ENCODE data around the gene RRP15. TPM values are rescaled to one million over a fixed set of nuclear protein-coding genes. Genes with fewer than 3 reads are reported as not detected.

Gene RRP15
- total RNA-seq, 1 donor from 2014 or later: 20.3 TPM

- H3K27ac Mint-ChIP-seq (ENCODE audit: unreplicated experiment): peak overlapping the region; percentile 58
- no peaks in the 10 kb centered on the region for H3K9me3 Mint-ChIP-seq (ENCODE audit: unreplicated experiment)
- peaks cover 80% of the 10 kb centered on the region for H3K4me1 Mint-ChIP-seq (ENCODE audit: unreplicated experiment)
- no peak for TF ChIP-seq CTCF (IDR thresholded peaks at IDR 0.05)
- no peak for DNase-seq (ENCODE audit: extremely low spot score, unreplicated experiment)
- H3K36me3 Mint-ChIP-seq (ENCODE audit: unreplicated experiment): peaks cover 29% of the 10 kb centered on the region
- H3K4me3 Mint-ChIP-seq (ENCODE audit: unreplicated experiment): no peak overlapping the region
- H3K27me3 Mint-ChIP-seq (ENCODE audit: unreplicated experiment): no peaks in the 10 kb centered on the region
These were observed 84.8 kb downstream of the RRP15 start for GRCh38 chr1:218369688-218370511.

- no peak for TF ChIP-seq CTCF (IDR thresholded peaks at IDR 0.05)
- DNase-seq (ENCODE audit: extremely low spot score, unreplicated experiment): no peak
- Mint-ChIP-seq H3K4me3 (ENCODE audit: unreplicated experiment) (peak overlapping the region; percentile 10), H3K9me3 (ENCODE audit: unreplicated experiment) (no peaks in the 10 kb centered on the region), H3K36me3 (ENCODE audit: unreplicated experiment) (peaks cover 27% of the 10 kb centered on the region), H3K4me1 (ENCODE audit: unreplicated experiment) (peaks cover 83% of the 10 kb centered on the region), H3K27me3 (ENCODE audit: unreplicated experiment) (no peaks in the 10 kb centered on the region), H3K27ac (ENCODE audit: unreplicated experiment) (peak overlapping the region; percentile 85)
These were observed 87.0 kb downstream of the RRP15 start for GRCh38 chr1:218371927-218372672.

GRCh38 chr1:218374401-218375353 is 89.6 kb downstream of the RRP15 start:
- DNase-seq (ENCODE audit: extremely low spot score, unreplicated experiment): no peak
- peaks cover 12% of the 10 kb centered on the region for H3K36me3 Mint-ChIP-seq (ENCODE audit: unreplicated experiment)
- peaks cover 84% of the 10 kb centered on the region for H3K4me1 Mint-ChIP-seq (ENCODE audit: unreplicated experiment)
- no peaks in the 10 kb centered on the region for H3K9me3 Mint-ChIP-seq (ENCODE audit: unreplicated experiment)
- peak overlapping the region; percentile 84 for H3K27ac Mint-ChIP-seq (ENCODE audit: unreplicated experiment)
- H3K4me3 Mint-ChIP-seq (ENCODE audit: unreplicated experiment): no peak overlapping the region
- TF ChIP-seq CTCF (IDR thresholded peaks at IDR 0.05): no peak
- H3K27me3 Mint-ChIP-seq (ENCODE audit: unreplicated experiment): no peaks in the 10 kb centered on the region

- Mint-ChIP-seq H3K27me3 (ENCODE audit: unreplicated experiment) (no peaks in the 10 kb centered on the region), H3K36me3 (ENCODE audit: unreplicated experiment) (peaks cover 5% of the 10 kb centered on the region), H3K4me1 (ENCODE audit: unreplicated experiment) (peaks cover 86% of the 10 kb centered on the region), H3K4me3 (ENCODE audit: unreplicated experiment) (no peak overlapping the region), H3K27ac (ENCODE audit: unreplicated experiment) (peak overlapping the region; percentile 85), H3K9me3 (ENCODE audit: unreplicated experiment) (no peaks in the 10 kb centered on the region)
- TF ChIP-seq CTCF (IDR thresholded peaks at IDR 0.05): no peak
- DNase-seq (ENCODE audit: extremely low spot score, unreplicated experiment): no peak
These were observed 91.6 kb downstream of the RRP15 start for GRCh38 chr1:218376722-218377121.
